Neural progenitor cell (in vitro differentiated cells): ENCODE measurements around the gene BTRC.

Source experiments
- EZH2 ChIP-seq: fragments of 200-600 bp; sonication (generic); IDR thresholded peaks from 2 replicates; pipeline ENCODE4 v1.6.1; 2017; ENCODE audit warnings: antibody characterized with exemption, mild to moderate bottlenecking, moderate library complexity
- EZH2phosphoT487 ChIP-seq: fragments of 200-600 bp; sonication (generic); IDR thresholded peaks from 2 replicates; pipeline ENCODE4 v1.6.1; 2017; ENCODE audit warnings: antibody characterized with exemption
- TF ChIP-seq, protein P1 (sequence below): fragments of 200-600 bp; sonication (generic); IDR thresholded peaks from 2 replicates; pipeline ENCODE4 v1.5.1; 2017; ENCODE audit warnings: antibody characterized with exemption, mild to moderate bottlenecking

- TF ChIP-seq, protein P1, sequence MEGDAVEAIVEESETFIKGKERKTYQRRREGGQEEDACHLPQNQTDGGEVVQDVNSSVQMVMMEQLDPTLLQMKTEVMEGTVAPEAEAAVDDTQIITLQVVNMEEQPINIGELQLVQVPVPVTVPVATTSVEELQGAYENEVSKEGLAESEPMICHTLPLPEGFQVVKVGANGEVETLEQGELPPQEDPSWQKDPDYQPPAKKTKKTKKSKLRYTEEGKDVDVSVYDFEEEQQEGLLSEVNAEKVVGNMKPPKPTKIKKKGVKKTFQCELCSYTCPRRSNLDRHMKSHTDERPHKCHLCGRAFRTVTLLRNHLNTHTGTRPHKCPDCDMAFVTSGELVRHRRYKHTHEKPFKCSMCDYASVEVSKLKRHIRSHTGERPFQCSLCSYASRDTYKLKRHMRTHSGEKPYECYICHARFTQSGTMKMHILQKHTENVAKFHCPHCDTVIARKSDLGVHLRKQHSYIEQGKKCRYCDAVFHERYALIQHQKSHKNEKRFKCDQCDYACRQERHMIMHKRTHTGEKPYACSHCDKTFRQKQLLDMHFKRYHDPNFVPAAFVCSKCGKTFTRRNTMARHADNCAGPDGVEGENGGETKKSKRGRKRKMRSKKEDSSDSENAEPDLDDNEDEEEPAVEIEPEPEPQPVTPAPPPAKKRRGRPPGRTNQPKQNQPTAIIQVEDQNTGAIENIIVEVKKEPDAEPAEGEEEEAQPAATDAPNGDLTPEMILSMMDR: peak; percentile 93
- TF ChIP-seq EZH2 (no peak), EZH2phosphoT487 (peak; percentile 29)
Observed at GRCh38 chr10:101467286-101467770, 113.4 kb downstream of the BTRC start.
